22Rv1 (cell line): ENCODE measurements around the gene DBI.

Source experiments
- CTCF ChIP-seq: fragments of 450-650 bp; IDR thresholded peaks from 2 replicates; pipeline ENCODE4 v1.5.1; 2017; ENCODE audit warnings: mild to moderate bottlenecking
- ZFX ChIP-seq: fragments of 450-650 bp; IDR thresholded peaks from 2 replicates; pipeline ENCODE4 v1.6.1; 2017; ENCODE audit warnings: antibody characterized with exemption, borderline replicate concordance

GRCh38 chr2:119364798-119365197 lies 2.0 kb upstream of the DBI start:
- TF ChIP-seq CTCF (no peak), ZFX (no peak)
